Posterior vena cava (tissue), 2 donors: ENCODE results near the gene DRD4. TPM values are rescaled to one million over a fixed set of nuclear protein-coding genes. Genes with fewer than 3 reads are reported as not detected.

Experiments used
- total RNA-seq, 2 donors: library from RNA; stranded (reverse); fragmentation: NEBNext Ultra II Directional; extraction: Animal tissue kit (Norgen Biotek cat#: 25700); gene quantifications; one replicate each; pipeline ENCODE4 v1.2.1, GENCODE V29; 2021
- donor health status: DM: yes; HTN: yes; CAD: no.
- donor health status: DM: yes; HTN: yes; CAD: no.

DRD4 gene
- total RNA-seq, 2 donors from 2014 or later, result 0.48 to 0.51 TPM

Other genes starting within 250 kb of the DRD4 start
- under 1 TPM in 1 of 2 donors, not detected in 1; 0.10 TPM for gene PKP3, start 243.1 kb upstream of the DRD4 start, total RNA-seq
- 10 to 100 TPM; 30.7 to 45.2 TPM for gene SIGIRR, start 222.3 kb upstream of the DRD4 start, total RNA-seq
- under 1 TPM; 0.57 to 0.93 TPM for gene ANO9, start 195.3 kb upstream of the DRD4 start, total RNA-seq
- 10 to 100 TPM; 16.3 to 16.7 TPM for gene PTDSS2, start 187.0 kb upstream of the DRD4 start, total RNA-seq
- 100 to 1,000 TPM; 197 to 209 TPM for gene RNH1, start 130.0 kb upstream of the DRD4 start, total RNA-seq
- gene HRAS, start 101.7 kb upstream of the DRD4 start, total RNA-seq, result 10 to 100 TPM; 37.2 to 48.5 TPM
- gene LRRC56, start 99.7 kb upstream of the DRD4 start, total RNA-seq, result under 1 TPM; 0.43 to 0.56 TPM
- gene LMNTD2, start 76.5 kb upstream of the DRD4 start, total RNA-seq, result under 1 TPM; 0.43 to 0.56 TPM
- 1 to 10 TPM; 2.1 to 2.6 TPM for gene RASSF7, start 76.3 kb upstream of the DRD4 start, total RNA-seq
- gene PHRF1, start 60.8 kb upstream of the DRD4 start, total RNA-seq, result 10 to 100 TPM; 18.3 to 20.8 TPM
- 10 to 100 TPM; 10.3 to 16.4 TPM for gene IRF7, start 21.3 kb upstream of the DRD4 start, total RNA-seq
- under 1 TPM in 1 of 2 donors, not detected in 1; 0.10 TPM for gene CDHR5, start 12.3 kb upstream of the DRD4 start, total RNA-seq
- gene SCT, start 10.1 kb upstream of the DRD4 start, total RNA-seq, result not detected
- gene DEAF1, start 58.0 kb downstream of the DRD4 start, total RNA-seq, result 10 to 100 TPM; 22.9 to 25.5 TPM
- 10 to 100 TPM; 13.5 to 19.3 TPM for gene TMEM80, start 58.5 kb downstream of the DRD4 start, total RNA-seq
- gene EPS8L2, start 69.0 kb downstream of the DRD4 start, total RNA-seq, result 10 to 100 TPM; 23.8 to 38.3 TPM
- 100 to 1,000 TPM in 1 of 2 donors, 10 to 100 TPM in 1; 76.8 to 109 TPM for gene TALDO1, start 110.2 kb downstream of the DRD4 start, total RNA-seq
- gene GATD1, start 140.2 kb downstream of the DRD4 start, total RNA-seq, result 10 to 100 TPM; 33.0 to 38.8 TPM
- not detected for gene CEND1, start 152.8 kb downstream of the DRD4 start, total RNA-seq
- 10 to 100 TPM; 10.6 to 11.2 TPM for gene SLC25A22, start 161.0 kb downstream of the DRD4 start, total RNA-seq
- 1 to 10 TPM; 6.0 to 6.5 TPM for gene PIDD1, start 168.0 kb downstream of the DRD4 start, total RNA-seq
- 1,000 to 10,000 TPM; 1,286 to 1,386 TPM for gene RPLP2, start 172.7 kb downstream of the DRD4 start, total RNA-seq
- gene PNPLA2, start 181.6 kb downstream of the DRD4 start, total RNA-seq, result 10 to 100 TPM; 80.7 to 85.5 TPM
- 1 to 10 TPM; 3.5 to 4.3 TPM for gene CRACR2B, start 190.7 kb downstream of the DRD4 start, total RNA-seq
- gene CD151, start 195.7 kb downstream of the DRD4 start, total RNA-seq, result 100 to 1,000 TPM; 473 to 490 TPM
- 10 to 100 TPM; 63.9 to 91.4 TPM for gene POLR2L, start 205.3 kb downstream of the DRD4 start, total RNA-seq
- gene TSPAN4, start 205.6 kb downstream of the DRD4 start, total RNA-seq, result 10 to 100 TPM; 75.7 to 97.3 TPM